ENCODE measurements around the gene ELMO1.

ELMO1 gene

GRCh38 chr7:37201003-37201875 is 247.4 kb downstream of the ELMO1 start:
- TF ChIP-seq GATA1 (IDR thresholded peaks at IDR 0.05; ENCODE audit: low read depth, low read length) = no peak
- TF ChIP-seq POLR2A (IDR thresholded peaks at IDR 0.05; ENCODE audit: low read length) = no peak
- peak; percentile 65 to 76 for DNase-seq

- TF ChIP-seq GATA1 (IDR thresholded peaks at IDR 0.05; ENCODE audit: low read depth, low read length) (no peak), POLR2A (IDR thresholded peaks at IDR 0.05; ENCODE audit: low read length) (no peak)
- peak; percentile 72 to 84 for DNase-seq
Measured at GRCh38 chr7:37198906-37199485, 249.7 kb downstream of the ELMO1 start.

- DNase-seq = no peak
- TF ChIP-seq POLR2A (IDR thresholded peaks at IDR 0.05; ENCODE audit: low read length) (no peak), GATA1 (IDR thresholded peaks at IDR 0.05; ENCODE audit: low read depth, low read length) (no peak)
Measured at GRCh38 chr7:37198041-37198905, 250.4 kb downstream of the ELMO1 start.

GRCh38 chr7:37197108-37197507 is 251.6 kb downstream of the ELMO1 start:
- TF ChIP-seq GATA1 (IDR thresholded peaks at IDR 0.05; ENCODE audit: low read depth, low read length) = no peak
- TF ChIP-seq POLR2A (IDR thresholded peaks at IDR 0.05; ENCODE audit: low read length) = no peak
- no peak for DNase-seq

GRCh38 chr7:37196676-37197075 is 252.0 kb downstream of the ELMO1 start:
- peak in 1 of 2 experiments; percentile 8 for DNase-seq
- TF ChIP-seq POLR2A (IDR thresholded peaks at IDR 0.05; ENCODE audit: low read length) = no peak
- TF ChIP-seq GATA1 (IDR thresholded peaks at IDR 0.05; ENCODE audit: low read depth, low read length) = no peak

- no peak for DNase-seq
- no peak for TF ChIP-seq GATA1 (IDR thresholded peaks at IDR 0.05; ENCODE audit: low read depth, low read length)
- TF ChIP-seq POLR2A (IDR thresholded peaks at IDR 0.05; ENCODE audit: low read length) = no peak
Measured at GRCh38 chr7:37195388-37195787, 253.3 kb downstream of the ELMO1 start.

GRCh38 chr7:37194943-37195342 is 253.7 kb downstream of the ELMO1 start:
- DNase-seq = no peak
- TF ChIP-seq GATA1 (IDR thresholded peaks at IDR 0.05; ENCODE audit: low read depth, low read length) (no peak), POLR2A (IDR thresholded peaks at IDR 0.05; ENCODE audit: low read length) (no peak)

GRCh38 chr7:37193775-37194135 is 254.9 kb downstream of the ELMO1 start:
- TF ChIP-seq GATA1 (IDR thresholded peaks at IDR 0.05; ENCODE audit: low read depth, low read length) = no peak
- DNase-seq = no peak

- DNase-seq = no peak
- TF ChIP-seq GATA1 (IDR thresholded peaks at IDR 0.05; ENCODE audit: low read depth, low read length) (no peak), POLR2A (IDR thresholded peaks at IDR 0.05; ENCODE audit: low read length) (no peak)
Measured at GRCh38 chr7:37193087-37193774, 255.4 kb downstream of the ELMO1 start.

- no peak for DNase-seq
- TF ChIP-seq POLR2A (IDR thresholded peaks at IDR 0.05; ENCODE audit: low read length) (no peak), GATA1 (IDR thresholded peaks at IDR 0.05; ENCODE audit: low read depth, low read length) (no peak)
Measured at GRCh38 chr7:37191797-37192196, 256.9 kb downstream of the ELMO1 start.

GRCh38 chr7:37187179-37187578 is 261.5 kb downstream of the ELMO1 start:
- no peak for DNase-seq
- TF ChIP-seq POLR2A (IDR thresholded peaks at IDR 0.05; ENCODE audit: low read length) (no peak), GATA1 (IDR thresholded peaks at IDR 0.05; ENCODE audit: low read depth, low read length) (no peak)

- no peak for DNase-seq
Measured at GRCh38 chr7:37186753-37187152, 261.9 kb downstream of the ELMO1 start.

GRCh38 chr7:37181550-37181932 is 267.1 kb downstream of the ELMO1 start:
- TF ChIP-seq GATA1 (IDR thresholded peaks at IDR 0.05; ENCODE audit: low read depth, low read length) = no peak
- TF ChIP-seq POLR2A (IDR thresholded peaks at IDR 0.05; ENCODE audit: low read length) = no peak
- no peak for DNase-seq

More at GRCh38 chr7:37186753-37187152, 261.9 kb downstream of the ELMO1 start:
- no peak for TF ChIP-seq GATA1 (IDR thresholded peaks at IDR 0.05; ENCODE audit: low read depth, low read length)
- TF ChIP-seq POLR2A (IDR thresholded peaks at IDR 0.05; ENCODE audit: low read length) = no peak
